Uterus (tissue), 2 donors: ENCODE results near the gene CAPN1.
"Not testable (repeated sequence)": the region's sequence is repeated elsewhere in the genome, so short reads cannot be mapped to it uniquely, and the experiment has no call there.

ENCODE experiments used
- CTCF ChIP-seq, 4 experiments: fragments of 200-600 bp in 2 of 4; fragments of 450-650 bp in 2 of 4; sonication (generic) in 2 of 4; IDR thresholded peaks; one replicate each; pipeline ENCODE4 v1.5.1; 2016 to 2019; ENCODE audit warnings: antibody characterized with exemption in 4 of 4, mild to moderate bottlenecking in 2 of 4, moderate library complexity in 1 of 4
- POLR2A ChIP-seq, 2 donors: fragments of 450-650 bp; IDR thresholded peaks; one replicate each; pipeline ENCODE4 v1.6.1; 2016; ENCODE audit warnings: antibody characterized with exemption in 2 of 2, mild to moderate bottlenecking in 1 of 2, moderate library complexity in 1 of 2

DNA sequence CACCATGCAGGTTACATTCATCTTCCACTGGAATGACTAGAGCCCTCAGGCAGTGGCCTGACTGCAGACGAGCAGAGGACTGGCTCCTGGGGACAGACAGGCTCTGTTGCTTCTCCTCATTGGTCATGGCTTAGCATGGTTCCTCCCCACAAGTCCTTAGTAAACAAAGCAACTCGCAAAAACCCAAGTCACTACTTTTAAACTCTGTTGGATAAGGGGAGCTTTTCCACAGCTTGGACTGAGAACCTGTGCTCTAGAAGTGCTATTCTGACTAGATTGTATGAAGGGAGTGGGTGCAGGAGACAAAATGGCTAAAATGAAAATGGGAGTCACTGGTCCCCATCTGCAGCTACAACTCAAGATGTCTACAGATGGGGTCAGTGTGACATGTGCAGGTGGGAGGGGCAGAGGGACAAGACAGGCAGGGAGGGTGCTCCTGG, 7.1 kb upstream of the CAPN1 start:
- TF ChIP-seq CTCF, POLR2A (IDR thresholded peaks at IDR 0.05): not testable (repeated sequence)
